Glutamatergic neuron (in vitro differentiated cells): Measurements from ENCODE around the gene LYL1. TPM values are rescaled to one million over a fixed set of nuclear protein-coding genes. Genes with fewer than 3 reads are reported as not detected.

ENCODE experiments used
- DNase-seq: peaks from one replicate; pipeline ENCODE4 v3.0.0; 2022
- H3K27ac Mint-ChIP-seq: one replicate; pipeline ENCODE4 v1.8.0; 2020; ENCODE audit warnings: mild to moderate bottlenecking, mixed read lengths, inconsistent platforms; ENCODE audit not compliant: unreplicated experiment
- H3K27me3 Mint-ChIP-seq: one replicate; pipeline ENCODE4 v1.8.0; 2020; ENCODE audit warnings: mild to moderate bottlenecking, moderate library complexity, mixed read lengths, inconsistent platforms; ENCODE audit not compliant: unreplicated experiment
- H3K36me3 Mint-ChIP-seq: one replicate; pipeline ENCODE4 v1.8.0; 2020; ENCODE audit warnings: mild to moderate bottlenecking, mixed read lengths, inconsistent platforms; ENCODE audit not compliant: unreplicated experiment
- H3K4me1 Mint-ChIP-seq: one replicate; pipeline ENCODE4 v1.8.0; 2020; ENCODE audit warnings: mild to moderate bottlenecking, low read depth, mixed read lengths, inconsistent platforms; ENCODE audit not compliant: unreplicated experiment
- H3K4me3 Mint-ChIP-seq: one replicate; pipeline ENCODE4 v1.8.0; 2020; ENCODE audit warnings: mild to moderate bottlenecking, mixed read lengths, inconsistent platforms; ENCODE audit not compliant: unreplicated experiment
- H3K9me3 Mint-ChIP-seq: one replicate; pipeline ENCODE4 v1.8.0; 2020; ENCODE audit warnings: mild to moderate bottlenecking, moderate library complexity, mixed read lengths, inconsistent platforms; ENCODE audit not compliant: unreplicated experiment
- CTCF ChIP-seq: fragments of 200-600 bp; sonication (generic); IDR thresholded peaks from one replicate; pipeline ENCODE4 v1.5.0; 2021; ENCODE audit not compliant: partially characterized antibody, unreplicated experiment
- total RNA-seq: library from RNA; stranded (reverse); fragmentation: NEBNext Ultra II Directional; extraction: Animal tissue kit (Norgen Biotek cat#: 25700); gene quantifications from one replicate; pipeline ENCODE4 v1.2.1, GENCODE V29; 2021; ENCODE audit not compliant: unreplicated experiment

The LYL1 gene
- total RNA-seq, 1 donor from 2014 or later, result 1.3 TPM

DNA sequence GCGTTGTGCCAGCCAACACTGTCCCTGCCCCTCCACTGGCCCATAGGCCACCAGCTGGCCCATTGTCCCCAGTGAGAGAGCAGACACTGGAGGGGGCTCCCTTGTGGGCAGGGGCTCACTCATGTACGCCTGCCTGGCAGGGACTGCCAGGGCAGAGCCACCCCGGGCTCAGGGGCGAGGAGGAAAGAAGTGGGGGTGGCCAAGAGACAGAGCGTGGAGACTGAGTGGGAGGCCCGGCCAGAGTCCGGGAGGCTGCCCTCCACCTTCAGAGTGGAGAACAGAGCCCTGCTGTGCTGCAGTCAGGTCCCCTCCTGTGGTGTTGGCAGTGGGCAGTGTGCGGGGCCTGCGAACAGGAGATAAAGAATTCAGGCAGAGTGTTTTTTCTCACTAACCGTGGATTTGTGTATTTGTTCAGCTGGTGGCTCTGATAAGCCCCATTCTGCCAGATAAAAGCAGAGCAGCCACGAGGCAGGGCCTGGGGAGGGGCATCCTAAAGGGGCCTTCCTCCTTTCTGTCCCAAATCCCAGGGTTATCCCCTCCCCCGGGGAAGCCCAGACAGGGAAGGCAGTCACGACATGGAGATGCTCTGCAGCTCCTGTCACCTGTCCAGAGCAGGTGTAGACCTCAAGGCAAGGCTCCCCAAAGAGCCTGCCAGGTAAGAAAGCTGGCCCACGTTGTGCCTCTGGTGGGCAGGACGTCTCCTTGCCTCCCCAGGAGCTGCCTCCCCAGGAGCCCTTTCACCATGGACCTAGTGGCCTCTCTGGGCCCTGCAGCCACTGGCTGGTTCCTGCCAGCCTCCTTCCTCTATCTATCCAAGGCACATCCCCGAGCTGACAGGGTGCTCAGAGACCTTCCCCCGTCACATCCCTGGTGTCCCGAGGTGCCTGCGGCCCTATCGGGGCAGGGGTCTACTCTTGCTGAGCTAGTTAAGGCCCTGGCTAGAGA lies 33.0 kb downstream of the LYL1 start:
- Mint-ChIP-seq H3K27me3 (peaks cover 8% of the 10 kb centered on the region), H3K27ac (no peak overlapping the region), H3K4me3 (no peak overlapping the region), H3K4me1 (peaks cover 5% of the 10 kb centered on the region), H3K9me3 (peaks cover 2% of the 10 kb centered on the region), H3K36me3 (no peaks in the 10 kb centered on the region)
- no peak for TF ChIP-seq CTCF
- no peak for DNase-seq

DNA sequence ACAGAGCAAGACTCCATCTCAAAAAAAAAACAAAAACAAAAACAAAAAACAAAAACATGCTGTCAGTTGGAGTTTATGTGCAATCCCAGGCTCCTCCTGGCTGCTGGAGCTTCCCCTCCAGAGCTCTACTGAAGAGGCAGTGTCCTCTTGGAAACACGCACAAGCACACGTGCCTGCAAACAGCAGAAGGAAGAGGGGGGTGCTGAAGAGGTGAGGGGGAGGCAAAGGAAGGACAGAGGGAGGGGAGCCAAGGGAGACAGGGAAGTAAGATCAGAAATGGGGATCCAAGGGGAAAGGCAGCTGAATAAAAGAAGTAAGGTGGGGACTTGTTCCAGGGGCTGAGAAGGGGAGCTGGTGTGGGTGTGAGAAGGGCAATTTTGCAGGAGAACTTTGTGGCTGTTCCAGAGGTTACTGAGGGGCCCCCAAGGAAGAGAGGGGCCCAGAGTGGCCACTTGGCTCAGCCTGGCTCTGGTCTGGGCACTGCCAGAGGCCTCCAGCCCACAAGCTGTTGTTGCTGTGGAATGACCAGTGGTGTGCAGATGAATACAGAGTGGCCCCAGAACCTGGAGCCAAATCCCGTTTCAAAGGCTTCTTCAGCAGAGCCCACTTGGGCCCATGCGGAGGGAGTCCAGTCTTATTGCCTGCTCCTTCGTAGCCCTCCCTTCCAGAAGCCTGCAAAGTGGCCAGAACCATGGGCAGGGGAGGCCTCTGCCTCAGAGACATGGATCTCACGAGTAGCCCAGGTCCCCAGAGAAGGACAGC lies 34.4 kb downstream of the LYL1 start:
- peaks cover 11% of the 10 kb centered on the region for H3K4me1 Mint-ChIP-seq
- TF ChIP-seq CTCF, result no peak
- no peak for DNase-seq
- no peak overlapping the region for H3K27ac Mint-ChIP-seq
- H3K36me3 Mint-ChIP-seq, result no peaks in the 10 kb centered on the region
- H3K27me3 Mint-ChIP-seq, result peaks cover 9% of the 10 kb centered on the region
- no peaks in the 10 kb centered on the region for H3K9me3 Mint-ChIP-seq
- no peak overlapping the region for H3K4me3 Mint-ChIP-seq

GRCh38 chr19:13066933-13067807 lies 35.5 kb downstream of the LYL1 start:
- no peak overlapping the region for H3K4me3 Mint-ChIP-seq
- no peaks in the 10 kb centered on the region for H3K36me3 Mint-ChIP-seq
- no peaks in the 10 kb centered on the region for H3K9me3 Mint-ChIP-seq
- H3K27me3 Mint-ChIP-seq, result peaks cover 8% of the 10 kb centered on the region
- no peak for TF ChIP-seq CTCF
- no peak for DNase-seq
- H3K4me1 Mint-ChIP-seq, result peaks cover 11% of the 10 kb centered on the region
- no peak overlapping the region for H3K27ac Mint-ChIP-seq

DNA sequence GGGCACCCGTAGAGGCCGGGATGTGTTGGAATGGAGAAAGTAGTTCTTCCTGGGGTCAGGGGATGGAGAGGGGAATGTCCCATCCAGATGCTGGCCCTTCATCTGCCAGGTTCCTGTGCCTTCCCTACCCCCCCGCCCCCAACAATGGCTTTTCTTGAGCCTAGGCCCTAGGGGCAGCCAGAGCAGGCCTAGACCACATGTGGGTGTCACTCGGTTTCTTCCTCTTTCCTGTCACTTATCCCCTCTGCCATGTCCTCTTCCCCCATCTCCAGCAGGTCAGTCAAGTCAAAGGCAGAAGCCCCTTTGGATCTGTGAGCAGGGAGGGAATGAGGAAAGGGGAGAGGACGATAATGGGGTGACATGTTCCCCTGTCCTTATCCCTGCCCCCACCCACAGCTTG lies 36.4 kb downstream of the LYL1 start:
- peaks cover 2% of the 10 kb centered on the region for H3K9me3 Mint-ChIP-seq
- no peaks in the 10 kb centered on the region for H3K36me3 Mint-ChIP-seq
- H3K4me1 Mint-ChIP-seq, result peaks cover 16% of the 10 kb centered on the region
- H3K27me3 Mint-ChIP-seq, result peaks cover 10% of the 10 kb centered on the region
- no peak overlapping the region for H3K4me3 Mint-ChIP-seq
- H3K27ac Mint-ChIP-seq, result no peak overlapping the region
- DNase-seq, result no peak
- TF ChIP-seq CTCF, result no peak
